Panc1 (cell line): Measurements from ENCODE around the gene HS3ST3A1. TPM values are rescaled to one million over a fixed set of nuclear protein-coding genes. Genes with fewer than 3 reads are reported as not detected.
"Not testable (repeated sequence)": the region's sequence is repeated elsewhere in the genome, so short reads cannot be mapped to it uniquely, and the experiment has no call there.

Experiments used
- ATAC-seq: fragments of 200-7000 bp; cut with Tn5 transposase; 2 replicates; pipeline ENCODE4 v1.9.1; 2020; ENCODE audit warnings: mild to moderate bottlenecking, moderate library complexity
- BruUV-seq: library from RNA; stranded (reverse); fragments of 400-500 nt; replicated peaks from 2 replicates; lab custom pipeline; 2021; lab: Mats Ljungman, UMichigan
- CTCF ChIA-PET: fragments of 300-600 bp; sonication (Branson Sonifier 250); formaldehyde crosslinking; loops from one replicate; lab custom pipeline; 2022; ENCODE audit warnings: antibody characterized with exemption; lab: Charles Lee
- POLR2A ChIA-PET: fragments of 300-600 bp; sonication (Branson Sonifier 250); formaldehyde crosslinking; loops from one replicate; lab custom pipeline; 2022; ENCODE audit warnings: antibody characterized with exemption; lab: Charles Lee
- DNase-seq: peaks from one replicate; pipeline ENCODE4 v3.0.0-alpha.2; 2010; ENCODE audit warnings: low read depth, low spot score
- H3K27ac ChIP-seq: 2 replicates; pipeline ENCODE4 v1.5.1; 2011; ENCODE audit warnings: mild to moderate bottlenecking, low read length, inconsistent platforms
- H3K27me3 ChIP-seq: fragments of 200-500 bp; sonication (Bioruptor generic); 2 replicates; pipeline ENCODE4 v1.6.0; 2014; ENCODE audit warnings: low read length, inconsistent platforms; ENCODE audit not compliant: control insufficient read depth, insufficient read depth
- H3K36me3 ChIP-seq: fragments of 200-500 bp; sonication (Bioruptor generic); 2 replicates; pipeline ENCODE4 v1.5.1; 2014; ENCODE audit warnings: inconsistent platforms, mild to moderate bottlenecking, low read length, moderate library complexity; ENCODE audit not compliant: control insufficient read depth, insufficient read depth
- H3K4me1 ChIP-seq: 2 replicates; pipeline ENCODE4 v1.5.1; 2011; ENCODE audit warnings: inconsistent platforms, mild to moderate bottlenecking, low read length, moderate library complexity; ENCODE audit not compliant: control insufficient read depth, insufficient read depth
- H3K4me3 ChIP-seq, 2 experiments: 2 replicates each; pipeline ENCODE4 v1.5.1; 2011 to 2012; ENCODE audit warnings: low read depth in 2 of 2, low read length in 2 of 2, mild to moderate bottlenecking in 2 of 2, inconsistent platforms in 1 of 2, moderate library complexity in 1 of 2
- H3K9me3 ChIP-seq: fragments of 200-500 bp; sonication (Bioruptor generic); 2 replicates; pipeline ENCODE4 v1.5.1; 2014; ENCODE audit warnings: low read depth, mild to moderate bottlenecking, inconsistent platforms, low read length, moderate library complexity; ENCODE audit not compliant: control insufficient read depth, insufficient read depth
- POLR2AphosphoS5 ChIP-seq: IDR thresholded peaks from 2 replicates; pipeline ENCODE4 v1.6.1; 2012; ENCODE audit warnings: mild to moderate bottlenecking, low read depth, low read length, moderate library complexity
- SIN3A ChIP-seq: IDR thresholded peaks from 2 replicates; pipeline ENCODE4 v1.6.1; 2012; ENCODE audit warnings: low read depth, mild to moderate bottlenecking, low read length, moderate library complexity, borderline replicate concordance; ENCODE audit not compliant: insufficient read depth
- TCF7L2 ChIP-seq: IDR thresholded peaks from 2 replicates; pipeline ENCODE4 v1.6.1; 2011; ENCODE audit warnings: mild to moderate bottlenecking, low read depth, low read length, inconsistent platforms
- in situ Hi-C: cut with HindIII; loops from 2 replicates; pipeline ENCODE4 v1.10.0; 2016; ENCODE audit warnings: low sequenced_read_pairs, low pct_unique_long_range_greater_than_20kb
- intact Hi-C: fragments of 100-400 bp; cut with micrococcal nuclease; formaldehyde crosslinking; loops from one replicate; pipeline ENCODE4 v1.10.0; 2022; ENCODE audit not compliant: unreplicated experiment
- total RNA-seq: library from RNA; stranded (reverse); gene quantifications from one replicate; pipeline ENCODE4 v1.2.1, GENCODE V29; 2021; ENCODE audit not compliant: unreplicated experiment
- TF ChIP-seq, protein P1 (sequence below): fragments of 450-650 bp; IDR thresholded peaks from 2 replicates; pipeline ENCODE4 v1.5.1; 2017; ENCODE audit warnings: mild to moderate bottlenecking
- TF ChIP-seq, protein P2 (sequence below), 2 experiments: IDR thresholded peaks; 2 replicates each; pipeline ENCODE4 v1.6.1; 2011 to 2012; ENCODE audit warnings: low read depth in 2 of 2, control low read depth in 1 of 2, low read length in 1 of 2, mild to moderate bottlenecking in 1 of 2, moderate library complexity in 1 of 2; ENCODE audit not compliant: insufficient read depth in 1 of 2

The HS3ST3A1 gene
- total RNA-seq, 1 experiment from 2014 or later, result 0.31 TPM

DNA sequence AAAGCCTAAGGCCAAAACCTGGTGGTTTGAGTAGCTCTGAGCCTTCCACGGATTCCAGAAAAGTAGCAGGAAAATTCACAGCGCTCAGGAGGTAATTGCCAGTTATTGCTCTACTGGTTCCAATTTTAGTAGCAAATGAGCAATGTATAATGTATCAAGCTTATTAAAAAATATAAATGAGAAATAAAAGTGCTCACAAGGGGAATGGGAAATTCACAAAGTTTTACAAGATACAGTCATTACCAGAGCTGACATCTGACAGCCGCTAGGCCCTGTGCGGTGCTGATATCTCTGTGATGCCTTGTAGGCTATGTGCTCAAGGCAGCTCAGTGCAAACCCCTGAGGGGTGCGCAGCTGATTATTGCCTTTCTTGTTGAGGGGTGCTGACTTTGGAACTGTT lies 47.5 kb downstream of the HS3ST3A1 start:
- DNase-seq, result no peak
- no peak for ATAC-seq
- Histone ChIP-seq H3K4me3 (no peak overlapping the region), H3K27ac (no peak overlapping the region), H3K4me1 (no peaks in the 10 kb centered on the region), H3K27me3 (no peaks in the 10 kb centered on the region), H3K36me3 (no peaks in the 10 kb centered on the region), H3K9me3 (no peaks in the 10 kb centered on the region)
- intact Hi-C loops (no loop called here), in situ Hi-C loops (no loop called here)
- ChIA-PET CTCF (no interaction called here), POLR2A (no interaction called here)
- TF ChIP-seq POLR2AphosphoS5 (no peak), SIN3A (no peak), TCF7L2 (no peak)
- TF ChIP-seq, protein P1, sequence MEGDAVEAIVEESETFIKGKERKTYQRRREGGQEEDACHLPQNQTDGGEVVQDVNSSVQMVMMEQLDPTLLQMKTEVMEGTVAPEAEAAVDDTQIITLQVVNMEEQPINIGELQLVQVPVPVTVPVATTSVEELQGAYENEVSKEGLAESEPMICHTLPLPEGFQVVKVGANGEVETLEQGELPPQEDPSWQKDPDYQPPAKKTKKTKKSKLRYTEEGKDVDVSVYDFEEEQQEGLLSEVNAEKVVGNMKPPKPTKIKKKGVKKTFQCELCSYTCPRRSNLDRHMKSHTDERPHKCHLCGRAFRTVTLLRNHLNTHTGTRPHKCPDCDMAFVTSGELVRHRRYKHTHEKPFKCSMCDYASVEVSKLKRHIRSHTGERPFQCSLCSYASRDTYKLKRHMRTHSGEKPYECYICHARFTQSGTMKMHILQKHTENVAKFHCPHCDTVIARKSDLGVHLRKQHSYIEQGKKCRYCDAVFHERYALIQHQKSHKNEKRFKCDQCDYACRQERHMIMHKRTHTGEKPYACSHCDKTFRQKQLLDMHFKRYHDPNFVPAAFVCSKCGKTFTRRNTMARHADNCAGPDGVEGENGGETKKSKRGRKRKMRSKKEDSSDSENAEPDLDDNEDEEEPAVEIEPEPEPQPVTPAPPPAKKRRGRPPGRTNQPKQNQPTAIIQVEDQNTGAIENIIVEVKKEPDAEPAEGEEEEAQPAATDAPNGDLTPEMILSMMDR, result no peak
- TF ChIP-seq, protein P2, sequence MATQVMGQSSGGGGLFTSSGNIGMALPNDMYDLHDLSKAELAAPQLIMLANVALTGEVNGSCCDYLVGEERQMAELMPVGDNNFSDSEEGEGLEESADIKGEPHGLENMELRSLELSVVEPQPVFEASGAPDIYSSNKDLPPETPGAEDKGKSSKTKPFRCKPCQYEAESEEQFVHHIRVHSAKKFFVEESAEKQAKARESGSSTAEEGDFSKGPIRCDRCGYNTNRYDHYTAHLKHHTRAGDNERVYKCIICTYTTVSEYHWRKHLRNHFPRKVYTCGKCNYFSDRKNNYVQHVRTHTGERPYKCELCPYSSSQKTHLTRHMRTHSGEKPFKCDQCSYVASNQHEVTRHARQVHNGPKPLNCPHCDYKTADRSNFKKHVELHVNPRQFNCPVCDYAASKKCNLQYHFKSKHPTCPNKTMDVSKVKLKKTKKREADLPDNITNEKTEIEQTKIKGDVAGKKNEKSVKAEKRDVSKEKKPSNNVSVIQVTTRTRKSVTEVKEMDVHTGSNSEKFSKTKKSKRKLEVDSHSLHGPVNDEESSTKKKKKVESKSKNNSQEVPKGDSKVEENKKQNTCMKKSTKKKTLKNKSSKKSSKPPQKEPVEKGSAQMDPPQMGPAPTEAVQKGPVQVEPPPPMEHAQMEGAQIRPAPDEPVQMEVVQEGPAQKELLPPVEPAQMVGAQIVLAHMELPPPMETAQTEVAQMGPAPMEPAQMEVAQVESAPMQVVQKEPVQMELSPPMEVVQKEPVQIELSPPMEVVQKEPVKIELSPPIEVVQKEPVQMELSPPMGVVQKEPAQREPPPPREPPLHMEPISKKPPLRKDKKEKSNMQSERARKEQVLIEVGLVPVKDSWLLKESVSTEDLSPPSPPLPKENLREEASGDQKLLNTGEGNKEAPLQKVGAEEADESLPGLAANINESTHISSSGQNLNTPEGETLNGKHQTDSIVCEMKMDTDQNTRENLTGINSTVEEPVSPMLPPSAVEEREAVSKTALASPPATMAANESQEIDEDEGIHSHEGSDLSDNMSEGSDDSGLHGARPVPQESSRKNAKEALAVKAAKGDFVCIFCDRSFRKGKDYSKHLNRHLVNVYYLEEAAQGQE (IDR thresholded peaks at IDR 0.05; ENCODE audit: insufficient read depth in 1 of 2, low read depth in 2 of 2, low read length in 1 of 2), result no peak
- BruUV-seq, result no TSS peak

DNA sequence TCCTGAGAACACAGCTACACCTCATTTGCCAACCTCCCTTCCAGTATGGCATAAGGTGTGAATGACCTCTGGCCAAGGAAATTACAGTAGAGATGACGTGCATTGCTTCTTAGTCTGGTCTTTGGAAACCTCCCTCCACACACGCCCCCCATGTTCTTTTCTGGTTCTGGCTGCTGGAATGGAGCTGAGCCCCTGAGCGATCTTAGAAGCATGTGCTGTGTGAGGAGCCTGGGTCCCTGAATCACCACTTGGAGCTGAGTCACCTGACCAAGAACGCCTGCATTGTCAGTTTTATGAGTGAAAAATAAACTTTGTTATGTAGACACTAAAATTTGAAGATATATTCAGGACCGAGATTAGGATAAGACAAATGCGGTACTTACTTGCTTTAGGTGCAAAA lies 51.4 kb downstream of the HS3ST3A1 start:
- in situ Hi-C loops (no loop called here), intact Hi-C loops (no loop called here)
- TF ChIP-seq POLR2AphosphoS5 (no peak), TCF7L2 (no peak), SIN3A (no peak)
- TF ChIP-seq, protein P1, result no peak
- TF ChIP-seq, protein P2 (IDR thresholded peaks at IDR 0.05; ENCODE audit: insufficient read depth in 1 of 2, low read depth in 2 of 2, low read length in 1 of 2), result no peak
- Histone ChIP-seq H3K27me3 (no peaks in the 10 kb centered on the region), H3K27ac (no peak overlapping the region), H3K9me3 (no peaks in the 10 kb centered on the region), H3K36me3 (no peaks in the 10 kb centered on the region), H3K4me1 (no peaks in the 10 kb centered on the region), H3K4me3 (no peak overlapping the region)
- no TSS peak for BruUV-seq
- DNase-seq (no peak), ATAC-seq (no peak)
- ChIA-PET POLR2A (no interaction called here), CTCF (no interaction called here)

DNA sequence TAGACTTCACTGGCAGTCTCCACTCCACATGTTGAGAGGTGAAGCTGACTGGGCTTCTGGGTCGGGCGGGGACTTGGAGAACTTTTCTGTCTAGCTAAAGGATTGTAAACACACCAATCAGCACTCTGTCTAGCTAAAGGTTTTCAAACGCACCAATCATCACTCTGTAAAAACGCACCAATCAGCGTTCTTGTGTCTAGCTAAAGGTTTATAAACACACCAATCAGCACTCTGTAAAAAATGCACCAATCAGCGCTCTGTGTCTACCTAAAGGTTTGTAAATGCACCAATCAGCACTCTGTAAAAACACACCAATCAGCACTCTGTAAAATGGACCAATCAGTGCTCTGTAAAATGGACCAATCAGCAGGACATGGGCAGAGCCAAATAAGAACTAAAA lies 53.2 kb downstream of the HS3ST3A1 start:
- H3K36me3 ChIP-seq, CTCF ChIA-PET, intact Hi-C loops, H3K9me3 ChIP-seq, H3K27me3 ChIP-seq, H3K4me3 ChIP-seq, ATAC-seq, DNase-seq, H3K27ac ChIP-seq, in situ Hi-C loops, BruUV-seq, H3K4me1 ChIP-seq, POLR2A ChIA-PET: not testable (repeated sequence)
